Measurements from ENCODE around the gene OR6J1. TPM values are rescaled to one million over a fixed set of nuclear protein-coding genes. Genes with fewer than 3 reads are reported as not detected.

OR6J1 gene
- total and polyA plus RNA-seq, 9 of the 15 experiments (the other 6 are each of a cell fraction or from before 2014, with no cell fraction given) = not detected

GRCh38 chr14:22650960-22651521 is 6.9 kb upstream of the OR6J1 start (continued):
- TF ChIP-seq FOXJ2 (tag; IDR thresholded peaks at IDR 0.05) = no peak
- no peak for TF ChIP-seq ZNF740 (CRISPR knock-in tag; IDR thresholded peaks at IDR 0.05)
- TF ChIP-seq ZNF740 (tag; IDR thresholded peaks at IDR 0.05) = no peak
- peak; percentile 98 for TF ChIP-seq CBX1 (IDR thresholded peaks at IDR 0.05; ENCODE audit: low read depth)
- TF ChIP-seq GTF2B (IDR thresholded peaks at IDR 0.05; ENCODE audit: extremely low read depth, insufficient read length) = peak; percentile 95
- TF ChIP-seq SMARCA4 (IDR thresholded peaks at IDR 0.05) = no peak
- no peak for TF ChIP-seq ATF6 (CRISPR knock-in tag; IDR thresholded peaks at IDR 0.05)
- TF ChIP-seq CTBP1 (IDR thresholded peaks at IDR 0.05; ENCODE audit: borderline replicate concordance) = no peak
- no peak for TF ChIP-seq MED1 (CRISPR knock-in tag; IDR thresholded peaks at IDR 0.05; ENCODE audit: borderline replicate concordance)
- no peak for TF ChIP-seq FUS (optimal IDR thresholded peaks at IDR 0.05; ENCODE audit: low read depth, low read length)
- TF ChIP-seq KLF13 (tag; IDR thresholded peaks at IDR 0.05; ENCODE audit: borderline replicate concordance, low read depth) = no peak
- no peak for TF ChIP-seq ATF4 (CRISPR knock-in tag; IDR thresholded peaks at IDR 0.05)
- TF ChIP-seq ID3 (CRISPR knock-in tag; IDR thresholded peaks at IDR 0.05) = no peak
- TF ChIP-seq ID3 (tag; IDR thresholded peaks at IDR 0.05) = no peak
- no peak for TF ChIP-seq TCF15 (CRISPR knock-in tag; IDR thresholded peaks at IDR 0.05)
- TF ChIP-seq FIP1L1 (IDR thresholded peaks at IDR 0.05; ENCODE audit: low read depth, low read length, poor library complexity, severe bottlenecking) = no peak
- no peak for TF ChIP-seq KLF16 (IDR thresholded peaks at IDR 0.05)
- no peak for TF ChIP-seq MLX (CRISPR knock-in tag; conservative IDR thresholded peaks at IDR 0.05)
- no peak for TF ChIP-seq ZNF280B (CRISPR knock-in tag; IDR thresholded peaks at IDR 0.05)
